Endothelial cell of umbilical vein (primary cell): ENCODE data around the gene COL23A1.

Experiments
- EZH2 ChIP-seq: IDR thresholded peaks from 2 replicates; pipeline ENCODE4 v1.6.1; 2012; ENCODE audit warnings: borderline replicate concordance, low read depth, mild to moderate bottlenecking, moderate library complexity, low read length, inconsistent platforms; ENCODE audit not compliant: severe bottlenecking
- FOS ChIP-seq: IDR thresholded peaks from 2 replicates; pipeline ENCODE4 v1.6.1; 2011; ENCODE audit warnings: mild to moderate bottlenecking, low read length, moderate library complexity, borderline replicate concordance; ENCODE audit not compliant: insufficient read depth
- JUN ChIP-seq: IDR thresholded peaks from 2 replicates; pipeline ENCODE4 v1.6.1; 2011; ENCODE audit warnings: borderline replicate concordance, low read depth; ENCODE audit not compliant: insufficient read length, insufficient read depth
- MYC ChIP-seq: IDR thresholded peaks from one replicate; pipeline ENCODE4 v1.6.1; 2011; ENCODE audit warnings: mild to moderate bottlenecking, low read depth, low read length
- POLR2A ChIP-seq: IDR thresholded peaks from 2 replicates; pipeline ENCODE4 v1.6.1; 2012; ENCODE audit warnings: low read depth, mild to moderate bottlenecking, control low read depth, low read length
- POLR2AphosphoS5 ChIP-seq: IDR thresholded peaks from 2 replicates; pipeline ENCODE4 v1.6.1; 2012; ENCODE audit warnings: low read depth, mild to moderate bottlenecking, control low read depth, low read length, moderate library complexity; ENCODE audit not compliant: insufficient read depth
- TF ChIP-seq, protein P1 (sequence below), 2 donors: IDR thresholded peaks; 1 replicate in 1 of 2; 2 replicates in 1 of 2; pipeline ENCODE4 v1.5.1; 2011; ENCODE audit warnings: low read length in 2 of 2, mild to moderate bottlenecking in 2 of 2, moderate library complexity in 2 of 2, control low read depth in 1 of 2, inconsistent platforms in 1 of 2, low read depth in 1 of 2; ENCODE audit not compliant: insufficient read depth in 1 of 2; ENCODE audit errors: extremely low read depth in 1 of 2

DNA sequence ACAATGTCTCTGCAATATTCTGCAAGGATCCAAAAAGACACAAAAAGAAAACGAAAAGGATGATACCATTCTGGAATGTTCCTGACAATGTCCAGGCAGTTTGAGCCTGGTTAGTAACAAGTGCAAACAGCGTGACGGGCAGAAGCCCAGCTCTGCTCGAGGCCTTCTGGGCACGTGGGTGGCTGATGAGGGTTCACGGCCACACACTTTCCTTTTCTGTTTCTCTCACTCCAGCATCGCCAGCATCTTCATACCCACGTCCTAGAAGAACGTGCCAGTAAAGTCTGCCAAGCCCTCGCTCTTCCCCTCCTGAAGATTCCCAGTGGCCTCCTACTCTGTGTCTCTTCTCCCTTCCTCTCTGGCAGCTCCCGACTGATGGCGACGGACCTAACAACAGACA is 36.7 kb downstream of the COL23A1 start:
- TF ChIP-seq, protein P1, sequence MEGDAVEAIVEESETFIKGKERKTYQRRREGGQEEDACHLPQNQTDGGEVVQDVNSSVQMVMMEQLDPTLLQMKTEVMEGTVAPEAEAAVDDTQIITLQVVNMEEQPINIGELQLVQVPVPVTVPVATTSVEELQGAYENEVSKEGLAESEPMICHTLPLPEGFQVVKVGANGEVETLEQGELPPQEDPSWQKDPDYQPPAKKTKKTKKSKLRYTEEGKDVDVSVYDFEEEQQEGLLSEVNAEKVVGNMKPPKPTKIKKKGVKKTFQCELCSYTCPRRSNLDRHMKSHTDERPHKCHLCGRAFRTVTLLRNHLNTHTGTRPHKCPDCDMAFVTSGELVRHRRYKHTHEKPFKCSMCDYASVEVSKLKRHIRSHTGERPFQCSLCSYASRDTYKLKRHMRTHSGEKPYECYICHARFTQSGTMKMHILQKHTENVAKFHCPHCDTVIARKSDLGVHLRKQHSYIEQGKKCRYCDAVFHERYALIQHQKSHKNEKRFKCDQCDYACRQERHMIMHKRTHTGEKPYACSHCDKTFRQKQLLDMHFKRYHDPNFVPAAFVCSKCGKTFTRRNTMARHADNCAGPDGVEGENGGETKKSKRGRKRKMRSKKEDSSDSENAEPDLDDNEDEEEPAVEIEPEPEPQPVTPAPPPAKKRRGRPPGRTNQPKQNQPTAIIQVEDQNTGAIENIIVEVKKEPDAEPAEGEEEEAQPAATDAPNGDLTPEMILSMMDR (IDR thresholded peaks at IDR 0.05; ENCODE audit: extremely low read depth in 1 of 2, insufficient read depth in 1 of 2, low read depth in 1 of 2, low read length in 2 of 2) = no peak
- TF ChIP-seq MYC = no peak
- TF ChIP-seq JUN = no peak
- TF ChIP-seq EZH2 = no peak
- TF ChIP-seq POLR2AphosphoS5 = no peak
- no peak for TF ChIP-seq POLR2A
- no peak for TF ChIP-seq FOS
